AG04449 (cell line): Measurements from ENCODE around the gene ARHGEF38.
"Not testable (repeated sequence)": the region's sequence is repeated elsewhere in the genome, so short reads cannot be mapped to it uniquely, and the experiment has no call there.

Experiments used
- CTCF ChIA-PET: fragments of 350-600 bp; formaldehyde crosslinking; extraction: SDS; loops from one replicate; lab custom pipeline; 2021; ENCODE audit warnings: antibody characterized with exemption; lab: Yijun Ruan, JAX
- POLR2A ChIA-PET: fragments of 400-600, 350-600 bp; formaldehyde crosslinking; extraction: SDS; loops from one replicate; lab custom pipeline; 2020; ENCODE audit warnings: antibody characterized with exemption, inconsistent platforms; lab: Yijun Ruan, JAX
- DNase-seq: peaks from one replicate; pipeline ENCODE4 v3.0.0-alpha.2; 2010; ENCODE audit warnings: low read depth, low spot score
- H3K4me3 ChIP-seq: 2 replicates; pipeline ENCODE4 v1.5.1; 2011; ENCODE audit warnings: low read depth, mild to moderate bottlenecking, control low read depth, low read length
- CTCF ChIP-seq: IDR thresholded peaks from one replicate; pipeline ENCODE4 v1.5.1; 2011; ENCODE audit warnings: mild to moderate bottlenecking, moderate library complexity, low read length, control low read depth, inconsistent platforms; ENCODE audit not compliant: insufficient read depth; ENCODE audit errors: missing control alignments

Gene ARHGEF38

GRCh38 chr4:105677709-105678108, 125.3 kb downstream of the ARHGEF38 start:
- POLR2A ChIA-PET = no interaction called here
- CTCF ChIA-PET = interaction anchor here (0.8 kb wide), 1 partner anchor 8 kb away, joined by 3 read pairs; no protein-coding TSS in a partner anchor
- no peak overlapping the region for H3K4me3 ChIP-seq
- TF ChIP-seq CTCF = no peak
- DNase-seq = no peak

- CTCF ChIA-PET = no interaction called here
- no peak for DNase-seq
Measured at GRCh38 chr4:105679186-105679585, 126.8 kb downstream of the ARHGEF38 start.

GRCh38 chr4:105683038-105683437, 130.6 kb downstream of the ARHGEF38 start:
- DNase-seq = no peak
- ChIA-PET CTCF (no interaction called here), POLR2A (no interaction called here)
- no peak for TF ChIP-seq CTCF
- H3K4me3 ChIP-seq = no peak overlapping the region

More at GRCh38 chr4:105679186-105679585, 126.8 kb downstream of the ARHGEF38 start:
- no peak for TF ChIP-seq CTCF
- no peak overlapping the region for H3K4me3 ChIP-seq
- POLR2A ChIA-PET = no interaction called here

- ChIA-PET CTCF (no interaction called here), POLR2A (no interaction called here)
Measured at GRCh38 chr4:105686571-105686970, 134.2 kb downstream of the ARHGEF38 start.

GRCh38 chr4:105694812-105695211, 142.4 kb downstream of the ARHGEF38 start:
- H3K4me3 ChIP-seq, DNase-seq, CTCF ChIA-PET, POLR2A ChIA-PET: not testable (repeated sequence)

More at GRCh38 chr4:105686571-105686970, 134.2 kb downstream of the ARHGEF38 start:
- no peak for TF ChIP-seq CTCF
- no peak overlapping the region for H3K4me3 ChIP-seq
- DNase-seq = no peak

GRCh38 chr4:105695832-105696231, 143.4 kb downstream of the ARHGEF38 start:
- POLR2A ChIA-PET, CTCF ChIA-PET, DNase-seq: not testable (repeated sequence)

GRCh38 chr4:105698607-105699006, 146.2 kb downstream of the ARHGEF38 start:
- no peak overlapping the region for H3K4me3 ChIP-seq
- CTCF ChIA-PET = no interaction called here
- no peak for TF ChIP-seq CTCF
- no peak for DNase-seq
- POLR2A ChIA-PET = no interaction called here

More at GRCh38 chr4:105695832-105696231, 143.4 kb downstream of the ARHGEF38 start:
- not testable (repeated sequence) for H3K4me3 ChIP-seq
